ENCODE results near the gene MBD3L1.

Gene MBD3L1

GRCh38 chr19:8884416-8884815 lies 52.2 kb downstream of the MBD3L1 start:
- DNase-seq: no peak

GRCh38 chr19:8887364-8887763 lies 55.2 kb downstream of the MBD3L1 start:
- DNase-seq: no peak

GRCh38 chr19:8890260-8890659 lies 58.1 kb downstream of the MBD3L1 start:
- DNase-seq: no peak
